Fibroblast of the conjunctiva (primary cell): Measurements from ENCODE around the gene OPCML.

Experiments
- DNase-seq: peaks from one replicate; pipeline ENCODE4 v3.0.0-alpha.2; 2010; ENCODE audit warnings: low read depth

Gene OPCML

GRCh38 chr11:132610216-132610615 is 922.1 kb downstream of the OPCML start:
- DNase-seq = no peak

GRCh38 chr11:132607575-132607974 is 924.7 kb downstream of the OPCML start:
- no peak for DNase-seq

- DNase-seq = no peak
These were observed 926.3 kb downstream of the OPCML start for GRCh38 chr11:132605825-132606570.

GRCh38 chr11:132604431-132604830 is 927.9 kb downstream of the OPCML start:
- DNase-seq = no peak

GRCh38 chr11:132601875-132602274 is 930.4 kb downstream of the OPCML start:
- no peak for DNase-seq

GRCh38 chr11:132595711-132596134 is 936.6 kb downstream of the OPCML start:
- DNase-seq = no peak

- no peak for DNase-seq
These were observed 937.1 kb downstream of the OPCML start for GRCh38 chr11:132595246-132595645.

- DNase-seq = no peak
These were observed 941.3 kb downstream of the OPCML start for GRCh38 chr11:132590986-132591385.

- DNase-seq = no peak
These were observed 941.7 kb downstream of the OPCML start for GRCh38 chr11:132590554-132590953.

- DNase-seq = no peak
These were observed 942.5 kb downstream of the OPCML start for GRCh38 chr11:132589791-132590190.

GRCh38 chr11:132588366-132588765 is 943.9 kb downstream of the OPCML start:
- no peak for DNase-seq

- no peak for DNase-seq
These were observed 944.6 kb downstream of the OPCML start for GRCh38 chr11:132587716-132588115.

GRCh38 chr11:132586801-132587200 is 945.5 kb downstream of the OPCML start:
- no peak for DNase-seq

- no peak for DNase-seq
These were observed 952.5 kb downstream of the OPCML start for GRCh38 chr11:132579634-132580327.

- DNase-seq = no peak
These were observed 953.2 kb downstream of the OPCML start for GRCh38 chr11:132579136-132579535.

GRCh38 chr11:132578580-132578979 is 953.7 kb downstream of the OPCML start:
- no peak for DNase-seq

- DNase-seq = peak; percentile 60
These were observed 955.6 kb downstream of the OPCML start for GRCh38 chr11:132576706-132577105.

- no peak for DNase-seq
These were observed 968.0 kb downstream of the OPCML start for GRCh38 chr11:132564091-132564885.

- DNase-seq = no peak
These were observed 969.3 kb downstream of the OPCML start for GRCh38 chr11:132563050-132563449.

- no peak for DNase-seq
These were observed 970.4 kb downstream of the OPCML start for GRCh38 chr11:132561937-132562336.

GRCh38 chr11:132559331-132560036 is 972.8 kb downstream of the OPCML start:
- no peak for DNase-seq

- no peak for DNase-seq
These were observed 976.0 kb downstream of the OPCML start for GRCh38 chr11:132556316-132556715.
